ENCODE measurements around the gene HOXB6.

DNA sequence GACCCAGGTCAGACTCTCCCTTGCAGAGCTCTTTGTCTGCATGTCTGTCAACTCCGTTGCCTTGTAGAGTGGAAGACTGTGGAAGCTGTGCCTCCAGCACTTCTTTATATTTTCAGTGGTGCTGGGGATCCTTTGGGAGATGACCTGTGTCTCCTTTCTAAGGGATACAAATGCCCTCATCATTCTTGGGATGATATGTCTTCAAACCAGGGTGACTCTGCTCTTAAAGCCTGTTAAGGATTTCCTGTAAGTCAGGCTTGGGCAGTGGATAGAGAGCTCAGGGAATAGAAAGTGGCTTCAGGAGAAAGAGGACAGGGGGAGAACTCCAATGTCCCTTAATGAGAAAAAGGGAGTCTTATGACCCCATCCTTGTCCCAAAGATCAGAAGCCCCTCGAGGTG lies 16.3 kb downstream of the HOXB6 start:
- TF ChIP-seq, protein P1, sequence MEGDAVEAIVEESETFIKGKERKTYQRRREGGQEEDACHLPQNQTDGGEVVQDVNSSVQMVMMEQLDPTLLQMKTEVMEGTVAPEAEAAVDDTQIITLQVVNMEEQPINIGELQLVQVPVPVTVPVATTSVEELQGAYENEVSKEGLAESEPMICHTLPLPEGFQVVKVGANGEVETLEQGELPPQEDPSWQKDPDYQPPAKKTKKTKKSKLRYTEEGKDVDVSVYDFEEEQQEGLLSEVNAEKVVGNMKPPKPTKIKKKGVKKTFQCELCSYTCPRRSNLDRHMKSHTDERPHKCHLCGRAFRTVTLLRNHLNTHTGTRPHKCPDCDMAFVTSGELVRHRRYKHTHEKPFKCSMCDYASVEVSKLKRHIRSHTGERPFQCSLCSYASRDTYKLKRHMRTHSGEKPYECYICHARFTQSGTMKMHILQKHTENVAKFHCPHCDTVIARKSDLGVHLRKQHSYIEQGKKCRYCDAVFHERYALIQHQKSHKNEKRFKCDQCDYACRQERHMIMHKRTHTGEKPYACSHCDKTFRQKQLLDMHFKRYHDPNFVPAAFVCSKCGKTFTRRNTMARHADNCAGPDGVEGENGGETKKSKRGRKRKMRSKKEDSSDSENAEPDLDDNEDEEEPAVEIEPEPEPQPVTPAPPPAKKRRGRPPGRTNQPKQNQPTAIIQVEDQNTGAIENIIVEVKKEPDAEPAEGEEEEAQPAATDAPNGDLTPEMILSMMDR (IDR thresholded peaks at IDR 0.05; ENCODE audit: borderline replicate concordance, extremely low read depth, low read length, poor library complexity, severe bottlenecking) = no peak
- no peak for TF ChIP-seq EZH2 (IDR thresholded peaks at IDR 0.05; ENCODE audit: borderline replicate concordance, low read depth, low read length, severe bottlenecking)

Data from DND-41 (cell line).